ENCODE measurements around the gene EFHC1.
"Not testable (repeated sequence)": the region's sequence is repeated elsewhere in the genome, so short reads cannot be mapped to it uniquely, and the experiment has no call there.

The EFHC1 gene

DNA sequence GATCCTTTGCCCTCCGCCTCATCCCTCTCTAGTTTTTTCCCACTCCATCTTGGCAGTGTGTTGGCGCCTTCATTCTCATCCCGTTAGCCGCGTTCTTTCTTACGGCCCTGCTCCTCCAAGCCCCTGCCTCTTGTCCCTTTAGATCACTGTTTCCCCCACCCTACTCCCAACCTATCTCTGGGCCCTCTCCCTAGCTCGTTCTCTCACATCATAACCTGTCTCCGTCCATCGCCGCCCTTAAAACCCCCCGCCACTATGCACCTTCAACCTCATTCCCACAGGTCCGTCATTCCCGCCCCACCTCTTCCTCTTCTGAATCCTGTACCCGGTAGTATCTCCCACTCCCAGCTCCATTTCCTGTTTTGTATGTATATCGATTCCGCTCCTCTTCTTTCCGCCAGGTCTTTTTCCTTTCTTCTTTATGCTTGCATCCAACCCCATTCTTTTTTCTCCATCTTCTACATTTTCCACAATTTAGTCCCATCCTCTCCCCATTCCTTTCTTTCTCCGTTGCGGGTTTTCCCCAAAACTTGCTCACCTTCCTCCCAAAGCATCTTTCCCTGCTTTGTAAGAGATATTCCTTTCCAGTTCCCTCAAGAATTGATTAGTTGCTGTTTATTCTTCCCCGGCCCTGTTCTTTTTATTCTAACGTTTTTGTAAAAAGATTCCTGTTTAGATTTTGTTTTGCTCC, 671 bp downstream of the EFHC1 start:
- peak overlapping the region; percentile 87 for H3K4me3 ChIP-seq (ENCODE audit: low read depth, low read length)
- no peak for DNase-seq (ENCODE audit: low read depth)
- TF ChIP-seq CTCF (IDR thresholded peaks at IDR 0.05; ENCODE audit: low read depth, low read length) (no peak), POLR2A (IDR thresholded peaks at IDR 0.05; ENCODE audit: extremely low read depth, insufficient read length) (no peak), MAX (IDR thresholded peaks at IDR 0.05; ENCODE audit: low read depth, low read length) (no peak), MYC (IDR thresholded peaks at IDR 0.05; ENCODE audit: low read depth, low read length) (no peak)

- TF ChIP-seq CTCF (IDR thresholded peaks at IDR 0.05; ENCODE audit: low read depth, low read length): no peak
These were observed 2.0 kb downstream of the EFHC1 start for GRCh38 chr6:52422156-52422555.

GRCh38 chr6:52423448-52423847, 3.3 kb downstream of the EFHC1 start:
- no peak overlapping the region for H3K4me3 ChIP-seq (ENCODE audit: low read depth, low read length)
- TF ChIP-seq POLR2A (IDR thresholded peaks at IDR 0.05; ENCODE audit: extremely low read depth, insufficient read length): no peak
- no peak for TF ChIP-seq CTCF (IDR thresholded peaks at IDR 0.05; ENCODE audit: low read depth, low read length)
- no peak for TF ChIP-seq MYC (IDR thresholded peaks at IDR 0.05; ENCODE audit: low read depth, low read length)
- no peak for TF ChIP-seq MAX (IDR thresholded peaks at IDR 0.05; ENCODE audit: low read depth, low read length)
- no peak for DNase-seq (ENCODE audit: low read depth)

More at GRCh38 chr6:52422156-52422555, 2.0 kb downstream of the EFHC1 start:
- H3K4me3 ChIP-seq (ENCODE audit: low read depth, low read length): no peak overlapping the region
- no peak for DNase-seq (ENCODE audit: low read depth)

- TF ChIP-seq CTCF (IDR thresholded peaks at IDR 0.05; ENCODE audit: low read depth, low read length) (no peak), POLR2A (IDR thresholded peaks at IDR 0.05; ENCODE audit: extremely low read depth, insufficient read length) (no peak), MYC (IDR thresholded peaks at IDR 0.05; ENCODE audit: low read depth, low read length) (no peak), MAX (IDR thresholded peaks at IDR 0.05; ENCODE audit: low read depth, low read length) (no peak)
- no peak for DNase-seq (ENCODE audit: low read depth)
- H3K4me3 ChIP-seq (ENCODE audit: low read depth, low read length): no peak overlapping the region
These were observed 3.8 kb downstream of the EFHC1 start for GRCh38 chr6:52423971-52424381.

GRCh38 chr6:52424513-52424912, 4.4 kb downstream of the EFHC1 start:
- TF ChIP-seq POLR2A (IDR thresholded peaks at IDR 0.05; ENCODE audit: extremely low read depth, insufficient read length): no peak
- no peak for DNase-seq (ENCODE audit: low read depth)
- no peak overlapping the region for H3K4me3 ChIP-seq (ENCODE audit: low read depth, low read length)

DNA sequence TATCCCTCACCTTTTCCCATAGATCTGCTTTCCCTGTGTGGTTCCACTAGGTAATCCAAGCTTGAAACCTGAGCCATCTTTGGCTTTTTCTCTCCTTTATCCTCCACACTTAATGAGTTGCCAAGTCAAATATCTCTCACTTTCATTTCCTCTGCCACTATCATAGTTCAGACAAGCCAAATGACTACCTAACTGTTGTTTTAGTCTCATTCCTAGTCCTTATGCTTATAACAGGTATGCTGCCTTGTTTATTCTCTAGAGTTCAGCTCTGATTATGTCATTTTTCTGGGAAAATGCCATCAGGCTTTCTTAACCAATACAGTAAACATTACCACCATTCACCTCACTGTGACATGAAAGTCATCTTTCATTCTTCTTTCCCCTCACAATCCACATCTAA, 6.5 kb downstream of the EFHC1 start:
- TF ChIP-seq MAX (IDR thresholded peaks at IDR 0.05; ENCODE audit: low read depth, low read length) (no peak), CTCF (IDR thresholded peaks at IDR 0.05; ENCODE audit: low read depth, low read length) (no peak), MYC (IDR thresholded peaks at IDR 0.05; ENCODE audit: low read depth, low read length) (no peak), POLR2A (IDR thresholded peaks at IDR 0.05; ENCODE audit: extremely low read depth, insufficient read length) (no peak)
- no peak for DNase-seq (ENCODE audit: low read depth)
- H3K4me3 ChIP-seq (ENCODE audit: low read depth, low read length): no peak overlapping the region

DNA sequence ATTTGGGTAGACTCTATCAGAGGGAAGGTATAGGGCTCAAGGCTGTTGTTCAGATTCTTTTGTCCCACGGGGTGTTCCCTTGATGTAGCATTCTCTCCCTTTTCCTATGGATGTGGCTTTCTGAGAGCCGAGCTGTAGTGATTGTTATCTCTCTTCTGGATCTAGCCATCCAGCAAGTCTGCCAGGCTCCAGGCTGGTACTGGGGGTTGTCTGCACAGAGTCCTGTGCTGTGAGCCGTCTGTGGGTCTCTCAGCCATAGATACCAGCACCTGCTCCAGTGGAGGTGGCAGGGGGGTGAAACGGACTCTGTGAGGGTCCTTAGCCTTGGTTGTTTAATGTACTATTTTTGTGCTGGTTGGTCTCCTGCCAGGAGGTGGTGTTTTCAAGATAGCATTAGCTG, 13.2 kb downstream of the EFHC1 start:
- not testable (repeated sequence) for DNase-seq (ENCODE audit: low read depth)

More for the DNA sequence above, 13.2 kb downstream of the EFHC1 start:
- not testable (repeated sequence) for H3K4me3 ChIP-seq (ENCODE audit: low read depth, low read length)

Measured in NB4 (cell line).